ENCODE data around the gene ANXA7. TPM values are rescaled to one million over a fixed set of nuclear protein-coding genes. Genes with fewer than 3 reads are reported as not detected.

Gene ANXA7
- total RNA-seq, 2 donors from 2014 or later = 22.7 to 46.2 TPM

- H3K36me3 ChIP-seq (replicated peaks in 1 of 2; ENCODE audit: insufficient read depth in 1 of 2, low read depth in 2 of 2) = no peaks in the 10 kb centered on the region
- no peaks in the 10 kb centered on the region for H3K27me3 ChIP-seq
- peak overlapping the region; percentile 73 to 76 for H3K4me3 ChIP-seq
- WGBS, 2 donors = 27 to 30% methylated on average over 5 of the region's 5 CpGs
- ATAC-seq = no peak
- no peak for DNase-seq
- H3K27ac ChIP-seq = peak overlapping the region in 2 of 4 donors; percentile 65 to 68
- H3K9me3 ChIP-seq = no peaks in the 10 kb centered on the region
- no peak for TF ChIP-seq CTCF (IDR thresholded peaks at IDR 0.05)
- no peak for TF ChIP-seq POLR2A (IDR thresholded peaks at IDR 0.05)
- peaks cover 13% of the 10 kb centered on the region for H3K4me1 ChIP-seq
- intact Hi-C loops (cut with DNase I) = no loop called here
Measured at GRCh38 chr10:73357821-73358220, 56.0 kb downstream of the ANXA7 start.

GRCh38 chr10:73357166-73357565, 56.7 kb downstream of the ANXA7 start:
- intact Hi-C loops (cut with DNase I) = no loop called here
- TF ChIP-seq CTCF (IDR thresholded peaks at IDR 0.05) (no peak), POLR2A (IDR thresholded peaks at IDR 0.05) (no peak)
- DNase-seq = no peak
- no peaks in the 10 kb centered on the region for H3K27me3 ChIP-seq
- no peaks in the 10 kb centered on the region for H3K36me3 ChIP-seq (replicated peaks in 1 of 2; ENCODE audit: insufficient read depth in 1 of 2, low read depth in 2 of 2)
- H3K27ac ChIP-seq = no peak overlapping the region
- ATAC-seq = no peak
- H3K4me3 ChIP-seq = no peak overlapping the region
- 59 to 64% methylated on average over 4 of the region's 4 CpGs for WGBS, 2 donors
- no peaks in the 10 kb centered on the region for H3K9me3 ChIP-seq
- peaks cover 13% of the 10 kb centered on the region for H3K4me1 ChIP-seq

GRCh38 chr10:73344269-73344668, 69.6 kb downstream of the ANXA7 start:
- ATAC-seq (no peak), DNase-seq (no peak)
- Histone ChIP-seq H3K4me3 (no peak overlapping the region), H3K36me3 (replicated peaks in 1 of 2; ENCODE audit: insufficient read depth in 1 of 2, low read depth in 2 of 2) (peaks cover 0 to 2% of the 10 kb centered on the region in 2 donors), H3K4me1 (no peaks in the 10 kb centered on the region), H3K9me3 (no peaks in the 10 kb centered on the region), H3K27me3 (no peaks in the 10 kb centered on the region), H3K27ac (no peak overlapping the region)
- WGBS, 2 donors = 92% methylated on average over 1 of the region's 1 CpG
- intact Hi-C loops (cut with DNase I) = no loop called here
- TF ChIP-seq CTCF (IDR thresholded peaks at IDR 0.05) (no peak), POLR2A (IDR thresholded peaks at IDR 0.05) (no peak)

- no peak for ATAC-seq
- Histone ChIP-seq H3K27me3 (no peaks in the 10 kb centered on the region), H3K36me3 (replicated peaks in 1 of 2; ENCODE audit: insufficient read depth in 1 of 2, low read depth in 2 of 2) (peaks cover 0 to 2% of the 10 kb centered on the region in 2 donors)
Measured at GRCh38 chr10:73340121-73340520, 73.7 kb downstream of the ANXA7 start.

More at GRCh38 chr10:73340121-73340520, 73.7 kb downstream of the ANXA7 start:
- no peak for TF ChIP-seq POLR2A (IDR thresholded peaks at IDR 0.05)
- TF ChIP-seq CTCF (IDR thresholded peaks at IDR 0.05) = no peak
- intact Hi-C loops (cut with DNase I) = no loop called here
- Histone ChIP-seq H3K27ac (no peak overlapping the region), H3K4me3 (no peak overlapping the region), H3K4me1 (no peaks in the 10 kb centered on the region), H3K9me3 (no peaks in the 10 kb centered on the region)
- WGBS, 2 donors = 85 to 100% methylated on average over 1 to 3 of the region's 3 CpGs
- DNase-seq = no peak
